ENCODE data around the gene CCR1.

Gene CCR1

DNA sequence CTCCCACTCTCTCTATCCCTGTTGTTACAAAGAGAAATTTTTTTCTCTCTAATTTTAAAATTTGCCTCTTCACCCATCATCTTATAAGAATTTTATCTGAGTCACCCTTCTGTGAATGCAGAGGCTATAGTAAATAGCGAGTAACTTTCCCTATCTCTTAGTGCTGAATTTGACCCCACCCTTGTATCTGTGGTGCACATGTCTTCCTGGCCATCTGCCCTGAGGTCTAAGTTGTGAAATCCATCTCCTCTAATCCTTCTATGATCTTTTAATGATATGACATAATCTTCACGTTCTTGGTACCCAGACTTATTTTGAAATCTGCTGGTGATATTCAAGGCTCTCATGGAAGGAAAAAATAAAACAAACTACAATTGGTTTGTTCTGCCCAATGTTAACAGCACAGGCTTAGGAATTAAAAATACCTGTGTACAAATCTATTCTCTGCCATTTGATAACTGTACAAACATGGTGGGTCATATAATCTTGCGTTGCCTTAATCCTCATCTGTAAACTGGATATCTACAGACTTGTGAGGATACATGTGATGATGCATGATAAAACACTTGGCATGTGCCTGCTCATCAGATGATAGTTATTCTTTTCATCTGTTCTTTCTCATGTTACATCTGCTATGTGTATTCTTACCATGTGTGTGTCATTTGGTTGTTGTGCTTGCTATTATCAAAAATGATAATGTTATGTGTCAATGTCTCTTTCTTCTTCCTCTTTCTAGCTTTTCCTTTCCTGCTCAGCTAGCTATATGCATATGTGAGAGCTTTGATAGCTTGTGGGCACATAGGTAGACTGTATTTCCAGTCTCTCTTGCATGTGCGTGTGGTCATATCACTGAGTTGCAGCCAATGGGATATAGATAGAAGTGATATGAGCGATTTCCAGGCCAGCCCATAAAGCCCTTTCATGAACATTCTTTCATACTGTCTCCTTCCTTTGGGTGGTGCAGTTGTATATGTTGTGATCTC lies 20.4 kb upstream of the CCR1 start:
- no peaks in the 10 kb centered on the region for H3K79me2 ChIP-seq (ENCODE audit: control insufficient read depth, low read length)
- H3K4me2 ChIP-seq (ENCODE audit: low read length) = no peak overlapping the region
- H4K20me1 ChIP-seq (ENCODE audit: control insufficient read depth, insufficient read depth, low read depth, low read length) = no peaks in the 10 kb centered on the region; the same call in 1 of the 2 replicates
- no peaks in the 10 kb centered on the region for H3F3A ChIP-seq (ENCODE audit: control insufficient read depth, insufficient read depth)
- H3K36me3 ChIP-seq (ENCODE audit: control insufficient read depth, low read length) = no peaks in the 10 kb centered on the region
- H3K4me3 ChIP-seq (ENCODE audit: low read length) = no peak overlapping the region
- H3K9me3 ChIP-seq (ENCODE audit: control insufficient read depth, insufficient read depth, low read length) = no peaks in the 10 kb centered on the region
- no peaks in the 10 kb centered on the region for H3K4me1 ChIP-seq (ENCODE audit: control insufficient read depth, low read length)
- no peaks in the 10 kb centered on the region; the same call in 1 of the 2 replicates for H3K27me3 ChIP-seq (ENCODE audit: control insufficient read depth, low read length)
- H3K9me2 ChIP-seq (replicated peaks; ENCODE audit: control insufficient read depth, low read length) = no peaks in the 10 kb centered on the region
- TF ChIP-seq EZH2phosphoT487 (IDR thresholded peaks at IDR 0.05; ENCODE audit: borderline replicate concordance, low read length) = no peak
- TF ChIP-seq, protein P1, sequence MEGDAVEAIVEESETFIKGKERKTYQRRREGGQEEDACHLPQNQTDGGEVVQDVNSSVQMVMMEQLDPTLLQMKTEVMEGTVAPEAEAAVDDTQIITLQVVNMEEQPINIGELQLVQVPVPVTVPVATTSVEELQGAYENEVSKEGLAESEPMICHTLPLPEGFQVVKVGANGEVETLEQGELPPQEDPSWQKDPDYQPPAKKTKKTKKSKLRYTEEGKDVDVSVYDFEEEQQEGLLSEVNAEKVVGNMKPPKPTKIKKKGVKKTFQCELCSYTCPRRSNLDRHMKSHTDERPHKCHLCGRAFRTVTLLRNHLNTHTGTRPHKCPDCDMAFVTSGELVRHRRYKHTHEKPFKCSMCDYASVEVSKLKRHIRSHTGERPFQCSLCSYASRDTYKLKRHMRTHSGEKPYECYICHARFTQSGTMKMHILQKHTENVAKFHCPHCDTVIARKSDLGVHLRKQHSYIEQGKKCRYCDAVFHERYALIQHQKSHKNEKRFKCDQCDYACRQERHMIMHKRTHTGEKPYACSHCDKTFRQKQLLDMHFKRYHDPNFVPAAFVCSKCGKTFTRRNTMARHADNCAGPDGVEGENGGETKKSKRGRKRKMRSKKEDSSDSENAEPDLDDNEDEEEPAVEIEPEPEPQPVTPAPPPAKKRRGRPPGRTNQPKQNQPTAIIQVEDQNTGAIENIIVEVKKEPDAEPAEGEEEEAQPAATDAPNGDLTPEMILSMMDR (IDR thresholded peaks at IDR 0.05; ENCODE audit: low read depth, low read length, poor library complexity, severe bottlenecking) = no peak
- no peak overlapping the region for H3K27ac ChIP-seq (ENCODE audit: low read depth, low read length)

DNA sequence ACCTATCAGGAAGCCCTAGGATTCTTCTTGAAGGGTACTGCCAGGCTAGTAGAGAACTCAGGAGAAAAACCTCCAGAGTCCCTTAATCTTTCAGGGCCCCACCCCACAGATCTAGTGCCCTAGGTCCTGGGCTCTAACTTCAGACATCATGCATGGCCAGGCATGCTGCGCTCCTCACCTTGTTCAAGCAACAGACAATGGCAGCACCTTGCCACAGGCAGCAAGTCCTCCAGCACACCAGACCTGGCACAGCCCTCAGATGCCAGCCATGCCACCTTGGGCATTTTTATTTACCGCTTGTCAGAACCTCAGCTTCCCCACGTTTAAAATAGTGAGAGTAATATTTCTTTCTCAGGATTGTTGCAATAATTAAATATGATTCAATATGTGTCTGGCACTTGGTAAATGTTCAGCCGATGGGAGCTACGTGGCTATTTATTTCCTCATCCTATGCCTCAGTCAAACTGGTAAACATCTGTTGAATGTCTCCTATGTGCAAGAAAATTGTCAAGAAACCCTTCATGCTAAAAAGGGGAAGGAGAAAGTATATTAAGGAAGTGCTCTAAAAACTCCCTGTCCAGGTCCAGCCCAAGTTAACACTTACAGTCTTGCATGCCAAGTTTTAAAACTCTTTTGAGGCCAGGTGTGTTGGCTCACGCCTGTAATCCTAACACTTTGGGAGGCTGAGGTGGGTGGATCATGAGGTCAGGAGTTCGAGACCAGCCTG lies 14.5 kb upstream of the CCR1 start:
- TF ChIP-seq, protein P1 (IDR thresholded peaks at IDR 0.05; ENCODE audit: low read depth, low read length, poor library complexity, severe bottlenecking) = no peak
- TF ChIP-seq EZH2phosphoT487 (IDR thresholded peaks at IDR 0.05; ENCODE audit: borderline replicate concordance, low read length) = no peak
- H3K27me3 ChIP-seq (ENCODE audit: control insufficient read depth, low read length) = peaks cover 11% of the 10 kb centered on the region; the same call in 1 of the 2 replicates

DNA sequence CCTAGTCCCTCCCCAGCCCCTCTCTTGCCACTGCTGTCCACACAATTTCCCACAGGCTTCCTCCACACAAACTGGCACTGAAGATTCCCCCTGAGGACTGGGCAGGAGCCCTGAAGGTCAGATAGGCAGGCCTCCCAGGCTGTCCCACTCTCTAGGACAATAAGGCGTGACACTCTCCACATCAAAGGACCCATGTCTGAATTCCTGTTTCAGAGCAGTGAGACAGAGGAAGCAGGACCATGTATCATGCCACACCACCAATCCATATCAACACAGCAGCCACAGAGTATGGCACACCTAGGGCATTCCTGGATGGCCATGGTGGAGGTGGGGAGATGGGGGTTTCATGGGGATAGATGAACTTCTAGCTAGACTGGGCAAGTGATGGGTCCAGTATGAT lies 13.8 kb upstream of the CCR1 start:
- no peak for TF ChIP-seq EZH2phosphoT487 (IDR thresholded peaks at IDR 0.05; ENCODE audit: borderline replicate concordance, low read length)
- TF ChIP-seq, protein P1 (IDR thresholded peaks at IDR 0.05; ENCODE audit: low read depth, low read length, poor library complexity, severe bottlenecking) = no peak
- Histone ChIP-seq H3F3A (ENCODE audit: control insufficient read depth, insufficient read depth) (no peaks in the 10 kb centered on the region), H3K4me2 (ENCODE audit: low read length) (no peak overlapping the region), H3K4me3 (ENCODE audit: low read length) (no peak overlapping the region), H4K20me1 (ENCODE audit: control insufficient read depth, insufficient read depth, low read depth, low read length) (no peaks in the 10 kb centered on the region), H3K9me3 (ENCODE audit: control insufficient read depth, insufficient read depth, low read length) (no peaks in the 10 kb centered on the region), H3K36me3 (ENCODE audit: control insufficient read depth, low read length) (no peaks in the 10 kb centered on the region), H3K4me1 (ENCODE audit: control insufficient read depth, low read length) (no peaks in the 10 kb centered on the region), H3K79me2 (ENCODE audit: control insufficient read depth, low read length) (no peaks in the 10 kb centered on the region), H3K27me3 (ENCODE audit: control insufficient read depth, low read length) (peaks cover 14% of the 10 kb centered on the region; the same call in 1 of the 2 replicates), H3K27ac (ENCODE audit: low read depth, low read length) (no peak overlapping the region), H3K9me2 (replicated peaks; ENCODE audit: control insufficient read depth, low read length) (no peaks in the 10 kb centered on the region)

More for the DNA sequence above, 14.5 kb upstream of the CCR1 start:
- H3F3A ChIP-seq (ENCODE audit: control insufficient read depth, insufficient read depth) = no peaks in the 10 kb centered on the region
- no peak overlapping the region for H3K4me3 ChIP-seq (ENCODE audit: low read length)
- no peak overlapping the region for H3K27ac ChIP-seq (ENCODE audit: low read depth, low read length)
- H3K4me2 ChIP-seq (ENCODE audit: low read length) = no peak overlapping the region
- H3K79me2 ChIP-seq (ENCODE audit: control insufficient read depth, low read length) = no peaks in the 10 kb centered on the region
- H3K4me1 ChIP-seq (ENCODE audit: control insufficient read depth, low read length) = no peaks in the 10 kb centered on the region
- H3K9me3 ChIP-seq (ENCODE audit: control insufficient read depth, insufficient read depth, low read length) = no peaks in the 10 kb centered on the region
- H4K20me1 ChIP-seq (ENCODE audit: control insufficient read depth, insufficient read depth, low read depth, low read length) = no peaks in the 10 kb centered on the region
- H3K36me3 ChIP-seq (ENCODE audit: control insufficient read depth, low read length) = no peaks in the 10 kb centered on the region
- no peaks in the 10 kb centered on the region for H3K9me2 ChIP-seq (replicated peaks; ENCODE audit: control insufficient read depth, low read length)
